NOMO-1 treated with dmso at 0.1 percent for 144 hours (cell line): ENCODE measurements around the gene NPIPA2.
"Not testable (repeated sequence)": the region's sequence is repeated elsewhere in the genome, so short reads cannot be mapped to it uniquely, and the experiment has no call there.

ENCODE experiments used
- DNase-seq: peaks from one replicate; lab custom pipeline; 2025; ENCODE audit not compliant: unreplicated experiment; lab: John Stamatoyannopoulos, UW

Gene NPIPA2

GRCh38 chr16:14742273-14743128 lies at the start of gene NPIPA2:
NPIPA2 (plus strand) TSS chr16:14742533; CDS start chr16:14748066, 5,533 bp downstream.
- not testable (repeated sequence) for DNase-seq

GRCh38 chr16:14694129-14694528 lies 48.2 kb upstream of the NPIPA2 start, which contains the start of gene PLA2G10:
PLA2G10 (minus strand) TSS chr16:14694308; CDS start chr16:14694229, 79 bp downstream.
- not testable (repeated sequence) for DNase-seq

GRCh38 chr16:14701859-14702258 lies 40.5 kb upstream of the NPIPA2 start:
- DNase-seq, result not testable (repeated sequence)

GRCh38 chr16:14702672-14703071 lies 39.7 kb upstream of the NPIPA2 start:
- DNase-seq, result not testable (repeated sequence)

GRCh38 chr16:14703156-14704011 lies 38.9 kb upstream of the NPIPA2 start, which contains the start of gene NPIPA3:
NPIPA3 (plus strand) TSS chr16:14703411; CDS start chr16:14708944, 5,533 bp downstream.
- not testable (repeated sequence) for DNase-seq

GRCh38 chr16:14733233-14733632 lies 9.1 kb upstream of the NPIPA2 start:
- DNase-seq, result not testable (repeated sequence)

- DNase-seq, result not testable (repeated sequence)
Observed at GRCh38 chr16:14740832-14741385, 1.4 kb upstream of the NPIPA2 start.

- not testable (repeated sequence) for DNase-seq
Observed at GRCh38 chr16:14741794-14742193, 539 bp upstream of the NPIPA2 start.

- DNase-seq, result not testable (repeated sequence)
Observed at GRCh38 chr16:14773654-14774053, 31.3 kb downstream of the NPIPA2 start.

- not testable (repeated sequence) for DNase-seq
Observed at GRCh38 chr16:14775624-14776023, 33.3 kb downstream of the NPIPA2 start.

GRCh38 chr16:14776763-14777162 lies 34.4 kb downstream of the NPIPA2 start:
- not testable (repeated sequence) for DNase-seq

GRCh38 chr16:14779368-14779877 lies 37.1 kb downstream of the NPIPA2 start:
- DNase-seq, result not testable (repeated sequence)

- DNase-seq, result not testable (repeated sequence)
Observed at GRCh38 chr16:14786180-14786579, 43.8 kb downstream of the NPIPA2 start.

GRCh38 chr16:14789577-14789976 lies 47.2 kb downstream of the NPIPA2 start:
- not testable (repeated sequence) for DNase-seq

- not testable (repeated sequence) for DNase-seq
Observed at GRCh38 chr16:14790320-14790956, 48.1 kb downstream of the NPIPA2 start.

GRCh38 chr16:14792914-14793313 lies 50.6 kb downstream of the NPIPA2 start:
- DNase-seq, result not testable (repeated sequence)

- not testable (repeated sequence) for DNase-seq
Observed at GRCh38 chr16:14797558-14797957, 55.2 kb downstream of the NPIPA2 start.

GRCh38 chr16:14803577-14803976 lies 61.2 kb downstream of the NPIPA2 start:
- DNase-seq, result not testable (repeated sequence)

- DNase-seq, result not testable (repeated sequence)
Observed at GRCh38 chr16:14807184-14807678, 64.9 kb downstream of the NPIPA2 start.

GRCh38 chr16:14813890-14814289 lies 71.6 kb downstream of the NPIPA2 start:
- DNase-seq, result not testable (repeated sequence)
